Globus pallidus (tissue), 1 donor: ENCODE measurements around the gene CTNNA3.
"Not testable (repeated sequence)": the region's sequence is repeated elsewhere in the genome, so short reads cannot be mapped to it uniquely, and the experiment has no call there.

Experiments used
- DNase-seq: peaks from one replicate; pipeline ENCODE4 v3.0.0-alpha.2; 2015; ENCODE audit warnings: low spot score

CTNNA3 gene

DNA sequence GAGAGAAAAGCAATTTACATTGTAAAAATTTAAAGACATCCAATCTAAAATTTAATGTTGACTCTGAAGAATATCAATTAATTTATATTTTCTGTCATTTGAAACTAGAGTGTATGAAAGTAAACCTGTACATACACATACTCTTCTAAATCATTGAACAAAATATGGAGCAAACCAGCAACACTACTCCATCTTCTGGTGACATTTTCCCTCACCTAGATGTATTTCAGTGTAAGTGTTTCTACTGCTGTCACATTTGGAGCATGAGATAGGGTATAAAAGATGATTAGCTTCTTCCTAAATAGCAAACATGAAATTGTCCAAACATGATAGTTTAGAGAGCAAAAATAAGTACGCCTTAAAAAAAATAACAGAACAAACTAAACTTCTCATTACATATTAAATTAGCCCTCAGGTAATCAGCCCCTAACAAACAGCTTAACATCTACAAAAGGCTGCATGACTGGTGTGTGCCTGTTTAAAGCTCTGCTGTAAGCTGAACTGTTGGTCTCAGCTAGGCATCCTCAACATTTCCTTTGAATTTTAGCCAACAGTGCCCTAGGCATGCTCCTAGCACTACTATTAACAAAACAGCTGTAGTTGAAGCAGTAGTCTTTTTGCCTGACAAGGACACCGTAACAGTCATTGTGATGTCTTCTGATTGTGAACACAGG is 189.8 kb downstream of the CTNNA3 start:
- DNase-seq = no peak

DNA sequence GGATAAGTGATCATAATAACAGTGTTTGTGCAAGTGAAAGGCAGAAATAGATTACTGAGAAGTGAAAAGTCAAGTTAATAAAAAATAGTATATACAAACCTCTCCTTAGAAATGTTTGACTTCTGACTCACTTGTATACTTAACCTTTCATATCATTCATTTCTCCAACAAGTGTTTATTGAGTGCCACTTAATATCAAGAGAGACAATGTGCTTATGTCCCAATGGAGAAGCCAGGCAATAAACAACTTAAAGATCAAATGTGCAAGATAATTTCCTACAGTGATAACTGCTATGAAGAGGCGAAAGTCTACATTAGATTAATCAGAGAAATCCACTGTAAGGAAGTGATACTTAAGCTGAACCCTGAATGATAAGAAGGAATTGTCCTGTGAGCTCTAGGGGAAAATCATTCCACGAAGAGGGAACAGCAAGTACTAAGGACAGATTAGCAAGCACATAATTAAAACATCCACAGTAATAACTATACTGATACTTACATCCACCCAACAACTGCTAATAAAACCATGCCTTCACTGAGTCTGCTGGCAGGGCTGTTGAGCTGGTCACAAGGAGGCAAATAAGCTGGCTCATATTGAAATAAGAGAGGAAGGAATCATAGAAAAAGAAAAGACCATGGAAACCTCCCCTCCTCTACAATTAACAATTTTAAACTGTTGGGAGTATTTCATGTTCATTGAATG is 203.5 kb downstream of the CTNNA3 start:
- no peak for DNase-seq

DNA sequence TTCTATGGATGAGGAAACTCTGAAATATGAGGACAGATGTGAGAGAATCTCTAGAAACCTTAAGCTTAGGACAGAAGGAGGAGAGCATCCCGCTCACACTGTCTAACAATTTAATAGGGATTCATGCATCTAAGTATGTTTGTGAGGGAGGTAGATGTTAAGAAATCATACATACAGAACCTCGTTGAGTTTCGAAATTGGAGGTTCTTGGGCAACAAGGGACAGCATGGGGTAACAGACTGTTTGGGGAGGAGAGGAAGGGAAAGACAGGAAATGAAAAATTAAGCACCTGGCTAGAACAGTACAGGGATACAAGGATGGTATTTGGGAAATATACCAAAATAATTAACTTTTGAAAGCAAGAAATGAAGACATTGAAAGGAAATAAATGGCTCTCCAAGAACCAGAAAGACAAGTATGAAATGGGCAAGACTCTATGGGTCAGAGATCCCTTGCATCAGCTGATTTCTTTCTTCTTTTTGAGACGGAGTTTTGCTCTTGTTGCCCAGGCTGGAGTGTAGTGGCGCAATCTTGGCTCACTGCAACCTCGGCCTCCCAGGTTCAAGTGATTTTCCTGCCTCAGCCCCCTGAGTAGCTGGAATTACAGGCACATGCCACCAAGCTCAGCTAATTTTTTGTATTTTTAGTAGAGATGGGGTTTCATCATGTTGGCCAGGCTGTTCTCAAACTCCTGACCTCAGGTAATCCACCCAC is 207.9 kb downstream of the CTNNA3 start:
- DNase-seq = no peak

DNA sequence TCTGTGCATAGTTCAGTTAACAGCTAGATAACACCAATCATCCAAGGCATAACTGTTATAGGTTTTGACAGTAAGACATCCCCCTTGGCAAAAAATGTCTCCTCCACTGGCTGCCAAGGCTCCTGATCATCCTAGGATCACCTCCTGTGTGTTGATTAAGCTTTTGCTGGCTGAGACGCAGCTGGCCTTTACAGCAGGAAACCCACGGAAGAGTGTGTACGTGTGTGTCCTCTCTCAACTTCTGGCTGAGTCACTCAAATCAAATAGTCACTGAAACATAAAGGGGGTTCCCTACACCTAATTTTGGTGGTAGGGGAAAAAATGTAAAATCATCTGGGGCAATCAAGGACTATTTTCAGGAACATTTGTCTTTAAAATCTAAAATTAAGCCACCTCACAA is 208.8 kb downstream of the CTNNA3 start:
- DNase-seq = no peak

DNA sequence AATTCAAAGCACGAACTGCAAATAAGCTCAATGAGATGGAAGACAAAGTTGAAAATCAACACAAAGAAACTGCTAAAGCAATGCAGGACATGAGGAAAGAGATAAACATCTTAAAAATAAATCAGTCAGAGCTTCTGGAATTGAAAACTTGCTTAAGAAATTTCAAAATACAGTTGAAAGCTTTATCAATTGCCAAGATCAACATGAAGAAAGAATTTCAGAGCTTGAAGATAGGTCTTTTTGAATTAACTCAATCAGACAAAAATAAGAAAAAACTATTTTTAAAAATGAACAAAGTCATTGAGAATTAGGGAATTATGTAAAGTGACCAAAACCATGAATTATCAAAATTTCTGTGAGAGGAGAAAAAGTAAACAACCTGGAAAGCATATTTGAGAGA is 218.1 kb downstream of the CTNNA3 start:
- DNase-seq = no peak

DNA sequence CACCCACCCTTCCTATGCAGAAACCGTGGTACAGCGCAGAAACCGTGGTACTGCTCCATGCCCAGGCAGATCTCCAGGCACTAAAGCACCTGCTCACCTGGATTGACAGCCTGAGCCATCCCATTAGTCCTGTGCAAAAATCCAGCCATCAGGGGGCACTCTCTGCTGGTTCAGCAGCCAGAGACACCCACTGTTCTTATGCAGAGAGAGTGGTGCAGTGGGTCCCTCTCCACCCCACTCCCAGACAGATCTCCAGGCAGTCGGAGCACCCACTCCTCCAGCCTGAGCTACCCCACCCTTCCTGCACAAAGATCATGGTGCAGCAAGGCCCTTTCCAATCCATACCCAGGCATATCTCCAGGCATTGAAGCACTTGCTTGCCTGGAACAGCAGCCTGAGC is 219.8 kb downstream of the CTNNA3 start:
- DNase-seq = no peak

DNA sequence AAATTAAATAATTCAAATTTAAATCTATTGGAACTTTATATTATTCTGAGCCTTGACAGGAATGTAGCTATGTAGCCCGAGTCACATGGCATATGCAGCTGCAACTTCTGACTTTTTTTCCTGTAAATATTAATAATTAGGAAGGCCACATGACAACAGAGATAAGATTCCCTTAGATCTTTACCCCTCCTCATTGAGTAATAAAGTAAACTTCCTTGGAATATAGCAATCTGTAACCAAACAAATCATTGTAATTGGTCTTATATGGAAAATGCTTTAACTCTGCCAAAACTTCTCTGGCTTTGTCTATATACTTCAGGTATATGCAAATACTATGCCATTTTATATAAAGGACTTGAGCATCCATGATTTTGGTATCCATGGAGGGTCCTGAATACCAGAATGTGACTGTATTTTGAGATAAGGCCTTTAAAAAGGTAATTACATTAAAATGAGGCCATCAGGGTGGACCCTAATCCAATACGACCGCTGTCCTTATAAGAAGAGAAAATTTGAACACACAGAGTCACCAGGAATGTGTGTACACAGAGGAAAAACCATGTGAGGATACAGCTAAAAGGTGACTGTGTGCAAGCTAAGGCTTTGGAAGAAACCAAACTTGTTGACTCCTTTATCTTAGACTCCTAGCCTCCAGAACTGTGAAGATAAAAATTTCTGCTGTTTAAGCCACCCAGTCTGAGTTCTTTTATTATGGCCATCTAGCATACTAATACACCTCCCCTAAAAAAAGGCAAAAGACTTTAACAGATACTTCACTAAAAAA is 222.0 kb downstream of the CTNNA3 start:
- DNase-seq = no peak

DNA sequence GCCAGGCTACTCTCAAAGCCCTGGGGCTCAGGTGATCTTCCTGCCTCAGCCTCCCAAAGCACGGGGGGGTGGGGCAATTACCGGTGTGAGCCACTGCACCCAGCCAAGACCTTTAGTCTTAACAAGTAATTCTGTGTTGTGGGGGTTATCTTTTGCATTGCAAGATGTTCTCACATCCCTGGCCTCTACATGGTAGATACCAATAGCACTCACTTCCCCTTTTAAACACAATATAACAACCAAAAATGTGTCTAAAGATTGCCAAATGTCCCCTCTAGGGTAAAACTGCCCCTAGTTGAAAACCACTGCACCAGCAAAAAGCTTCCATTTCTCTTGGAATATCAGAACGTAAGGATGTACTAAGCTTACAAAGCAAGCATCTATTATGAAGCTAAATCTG is 225.0 kb downstream of the CTNNA3 start:
- no peak for DNase-seq

DNA sequence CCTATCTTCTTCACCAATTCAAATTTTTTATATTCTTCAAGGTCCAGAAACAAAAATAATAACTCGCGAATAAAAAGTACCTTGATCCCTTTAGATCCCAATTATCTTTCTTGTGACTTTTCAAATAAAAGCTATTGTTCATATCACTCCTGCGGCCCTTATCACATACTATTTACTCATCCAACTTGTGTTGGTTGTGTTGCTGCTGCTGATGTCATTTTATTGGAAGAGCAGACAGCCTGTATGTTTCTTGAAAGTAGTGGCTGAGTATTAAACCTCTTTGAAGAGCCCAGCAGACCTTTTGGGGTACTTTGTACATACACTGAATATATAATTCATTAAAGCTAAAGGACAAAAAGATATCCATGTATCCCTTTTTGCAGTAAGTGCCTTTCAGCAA is 231.7 kb downstream of the CTNNA3 start:
- DNase-seq = no peak

DNA sequence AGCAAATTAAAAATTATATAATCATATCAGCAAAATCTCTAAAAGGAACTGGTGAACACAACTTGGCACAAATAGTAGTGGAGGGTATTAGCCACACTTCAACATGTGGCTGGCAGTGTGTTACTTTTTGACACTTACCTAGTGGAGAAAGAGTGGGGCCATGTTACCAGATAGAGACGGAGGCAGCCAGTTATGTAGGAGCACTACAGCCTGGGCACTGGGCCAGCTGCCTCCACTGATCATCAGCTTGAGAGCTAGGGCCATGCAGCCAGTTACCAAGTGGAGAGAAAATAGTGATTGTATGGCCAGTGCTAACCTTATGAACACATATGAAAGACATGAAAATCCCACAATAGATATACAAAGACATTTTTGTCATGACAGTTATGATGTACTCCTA is 243.1 kb downstream of the CTNNA3 start:
- no peak for DNase-seq

DNA sequence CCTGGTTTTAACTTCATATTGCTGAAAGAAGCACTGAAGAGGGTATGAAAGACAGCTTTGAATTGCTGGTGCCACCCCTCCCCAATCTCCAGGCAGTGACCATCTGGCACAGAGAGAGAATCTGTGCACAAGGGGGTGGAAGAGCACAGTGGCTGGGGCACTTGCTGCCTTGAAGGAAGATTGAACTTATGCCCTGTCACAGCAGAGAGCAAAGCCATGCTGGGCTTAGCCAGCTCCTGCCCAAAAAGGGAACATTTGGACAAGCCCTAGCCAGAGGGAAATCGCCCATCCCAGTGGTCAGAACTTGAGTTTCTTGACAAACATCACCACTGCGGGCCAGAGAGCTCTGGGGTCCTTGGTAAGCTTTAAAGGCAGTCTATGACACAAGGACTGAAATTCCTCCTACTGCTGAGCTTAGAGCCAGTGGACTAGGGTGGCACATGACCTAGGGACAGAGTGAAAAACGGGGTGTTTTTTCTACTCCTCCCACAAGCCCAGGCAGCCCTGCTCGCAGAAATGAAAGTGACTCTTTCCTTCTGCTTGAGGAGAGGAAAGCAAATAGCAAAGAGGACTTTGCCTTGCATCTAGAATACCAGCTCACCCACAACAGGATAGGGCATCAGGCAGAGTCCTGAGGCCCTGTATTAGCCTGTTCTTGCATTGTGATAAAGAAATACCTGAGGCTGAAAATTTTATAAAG is 257.2 kb downstream of the CTNNA3 start:
- peak; percentile 27 for DNase-seq

DNA sequence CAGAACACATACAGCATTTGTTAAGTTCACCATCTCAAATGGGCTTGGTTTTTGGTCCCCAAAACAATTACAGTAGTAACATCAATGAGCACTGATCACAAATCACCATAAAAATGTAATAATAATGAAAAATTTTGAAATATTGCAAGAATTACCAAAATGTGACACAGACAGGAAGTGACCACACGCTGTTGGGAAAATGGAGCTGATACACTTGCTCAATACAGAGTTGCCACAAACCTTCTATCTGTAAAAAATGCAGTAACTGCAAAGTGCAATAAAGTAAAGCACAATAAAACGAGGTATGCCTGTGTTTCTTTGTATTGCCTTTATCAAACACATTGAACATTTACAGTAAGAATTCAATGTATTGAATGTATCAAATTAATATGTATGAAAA is 262.7 kb downstream of the CTNNA3 start:
- no peak for DNase-seq

DNA sequence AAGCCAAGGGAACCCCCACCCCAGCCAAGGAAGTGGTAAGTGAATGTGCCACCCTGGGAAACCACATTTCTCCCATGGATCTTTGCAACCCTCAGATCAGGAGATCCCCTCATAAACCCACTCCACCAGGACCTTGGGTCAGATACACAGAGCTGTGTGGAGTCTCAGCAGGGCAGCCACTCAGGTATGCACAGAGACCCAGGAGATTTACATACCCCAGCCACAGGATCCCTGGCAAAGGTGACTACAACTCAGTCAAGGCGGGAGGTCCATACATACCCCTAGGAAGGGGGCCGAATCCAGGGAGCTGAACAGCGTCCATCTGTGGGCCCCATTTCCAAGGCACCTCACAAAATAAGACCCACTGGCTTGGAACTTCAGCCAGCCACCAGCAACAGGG is 293.4 kb downstream of the CTNNA3 start:
- no peak for DNase-seq

DNA sequence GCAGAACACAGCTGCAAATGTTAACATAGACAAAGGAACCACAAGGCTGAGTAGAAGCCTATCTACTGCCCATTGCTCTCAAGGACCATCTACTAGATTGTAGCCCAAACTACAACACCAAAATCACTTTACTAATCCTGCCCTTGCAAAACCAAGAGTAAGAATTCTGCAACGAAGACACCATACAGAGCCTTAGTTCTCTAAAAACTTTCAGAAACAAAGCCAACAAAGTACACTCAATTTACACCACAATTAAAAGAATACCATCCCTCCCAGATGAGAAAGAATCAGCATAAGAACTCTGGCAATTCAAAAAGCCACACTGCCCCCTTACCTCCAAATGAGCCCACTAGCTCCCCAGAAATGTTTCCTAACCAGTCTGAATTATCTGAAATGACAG is 294.3 kb downstream of the CTNNA3 start:
- no peak for DNase-seq

DNA sequence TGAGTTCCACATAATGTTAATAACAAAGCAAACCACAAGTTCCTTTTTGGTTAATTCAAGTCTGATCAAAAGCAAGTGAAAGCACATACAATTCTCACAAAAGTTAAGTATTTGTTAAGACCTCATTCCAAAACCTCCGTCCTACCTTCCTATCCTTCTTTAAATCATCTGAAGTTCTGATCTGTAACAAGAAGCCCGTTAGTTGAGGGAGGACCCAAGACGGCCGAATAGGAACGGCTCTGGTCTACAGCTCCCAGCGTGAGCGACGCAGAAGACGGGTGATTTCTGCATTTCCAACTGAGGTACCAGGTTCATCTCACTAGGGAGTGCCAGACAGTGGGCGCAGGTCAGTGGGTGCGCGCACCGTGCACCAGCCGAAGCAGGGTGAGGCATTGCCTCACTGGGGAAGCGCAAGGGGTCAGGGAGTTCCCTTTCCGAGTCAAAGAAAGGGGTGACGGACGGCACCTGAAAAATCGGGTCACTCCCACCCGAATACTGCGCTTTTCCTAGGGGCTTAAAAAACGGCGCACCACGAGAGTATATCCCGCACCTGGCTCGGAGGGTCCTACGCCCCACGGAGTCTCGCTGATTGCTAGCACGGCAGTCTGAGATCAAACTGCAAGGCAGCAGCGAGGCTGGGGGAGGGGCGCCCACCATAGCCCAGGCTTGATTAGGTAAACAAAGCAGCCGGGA is 309.0 kb downstream of the CTNNA3 start:
- DNase-seq = not testable (repeated sequence)

DNA sequence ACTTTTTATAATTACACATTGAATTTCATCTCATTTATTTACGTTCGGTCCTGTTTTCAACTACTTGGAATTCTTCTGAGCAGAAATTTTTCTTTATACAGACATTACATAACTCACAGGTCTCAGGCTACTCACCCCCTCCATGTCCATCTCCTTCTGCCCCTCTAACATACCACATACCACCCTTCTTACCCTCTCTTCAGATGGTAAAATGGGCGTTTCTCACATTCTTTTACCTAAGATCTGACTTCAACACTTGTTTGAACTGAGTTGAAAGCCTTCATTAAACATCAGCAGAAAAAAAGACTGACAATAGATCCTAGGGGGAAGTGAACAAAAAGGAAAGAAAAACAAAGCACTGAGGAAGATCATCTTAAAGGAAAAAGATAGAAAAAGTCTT is 309.7 kb downstream of the CTNNA3 start:
- no peak for DNase-seq

DNA sequence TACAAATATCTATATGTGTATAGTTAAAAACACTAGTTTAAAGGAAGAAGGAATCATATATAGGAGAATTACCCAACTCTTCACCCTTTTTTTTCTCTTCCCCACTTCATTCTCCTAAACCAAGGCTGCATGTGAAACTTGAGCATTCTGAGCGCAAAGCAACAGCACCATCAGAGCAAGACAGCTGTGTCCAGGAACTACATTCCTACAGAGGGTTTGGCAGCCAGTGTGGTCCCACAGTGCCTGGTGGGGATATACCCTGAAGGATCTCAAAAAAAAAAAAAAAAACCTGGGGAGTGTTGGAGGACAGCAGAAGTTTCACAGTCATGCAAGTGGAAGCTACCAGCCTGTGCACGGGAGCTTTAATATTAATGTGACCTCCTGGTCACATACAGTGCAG is 310.4 kb downstream of the CTNNA3 start:
- no peak for DNase-seq

DNA sequence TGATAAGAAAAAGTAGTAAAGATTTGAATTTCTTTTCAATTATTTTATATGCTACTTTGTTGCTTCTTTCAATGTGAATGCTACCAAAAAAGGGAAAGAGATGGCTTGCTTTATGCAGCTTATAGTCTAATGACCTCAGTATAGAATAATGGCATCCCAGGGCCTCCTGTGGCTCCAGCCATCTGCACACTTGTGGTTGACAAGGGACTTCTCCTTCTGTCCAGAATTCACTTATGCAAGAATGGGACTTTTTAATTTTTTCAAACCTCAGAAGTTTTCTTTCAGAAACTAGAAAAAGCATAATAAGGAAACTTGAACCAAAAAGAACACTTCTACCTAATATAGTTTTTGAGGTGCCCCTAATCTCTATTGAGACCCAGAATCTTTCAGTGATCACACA is 310.9 kb downstream of the CTNNA3 start:
- no peak for DNase-seq

DNA sequence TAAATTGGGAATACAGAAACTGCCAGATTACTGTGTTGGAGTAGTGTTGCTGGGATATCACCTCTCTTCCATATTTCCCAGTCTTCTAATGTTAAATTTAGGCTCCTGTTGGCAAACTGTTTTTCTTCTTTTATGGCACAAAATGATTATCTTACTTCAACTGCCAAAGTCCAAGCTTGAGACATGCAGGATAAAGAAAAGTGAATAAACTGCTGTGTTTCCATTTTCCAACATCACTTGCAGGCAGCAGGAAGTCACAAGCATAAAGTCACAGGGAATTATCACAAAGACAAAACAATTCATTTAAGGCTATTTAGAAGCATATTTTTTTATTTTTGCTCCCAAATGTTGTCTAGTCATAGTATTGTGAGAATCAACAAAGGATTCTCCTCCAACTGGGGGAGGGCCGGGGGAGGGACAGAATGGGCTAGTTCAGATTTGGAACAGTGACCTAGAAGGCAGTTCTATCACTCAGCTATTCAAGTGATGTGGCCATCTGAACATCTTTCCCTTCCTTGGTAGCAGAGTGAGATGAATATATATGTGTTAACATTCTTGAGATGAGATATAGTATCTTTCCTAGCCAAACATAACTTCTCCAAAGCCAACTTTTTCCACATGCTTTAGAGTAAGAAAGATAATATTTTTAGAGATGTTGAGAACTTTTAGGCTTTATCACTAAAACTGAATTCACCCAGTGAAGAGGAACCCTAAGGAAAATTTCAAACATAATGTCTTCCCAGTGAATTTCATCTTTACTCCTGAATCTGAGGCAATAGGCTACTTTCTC is 364.7 kb downstream of the CTNNA3 start:
- DNase-seq = no peak
